Myocyte (in vitro differentiated cells): ENCODE results near the gene PRAMEF20. TPM values are rescaled to one million over a fixed set of nuclear protein-coding genes. Genes with fewer than 3 reads are reported as not detected.
"Not testable (repeated sequence)": the region's sequence is repeated elsewhere in the genome, so short reads cannot be mapped to it uniquely, and the experiment has no call there.

Experiments used
- DNase-seq: peaks from one replicate; pipeline ENCODE4 v3.0.0-alpha.2; 2012; ENCODE audit warnings: low read depth
- polyA plus RNA-seq: library from polyadenylated mRNA; unstranded; fragments of >200 nt; gene quantifications from one replicate; pipeline ENCODE4 v1.2.1, GENCODE V29; 2012; ENCODE audit warnings: missing spikeins
- total RNA-seq: library from RNA; depleted of rRNA; stranded (reverse); fragments of >200 nt; gene quantifications from 2 replicates; pipeline ENCODE4 v1.2.3, GENCODE V29; 2014

The PRAMEF20 gene
- not detected in 2 replicates for total RNA-seq
- polyA plus RNA-seq, result not detected

DNA sequence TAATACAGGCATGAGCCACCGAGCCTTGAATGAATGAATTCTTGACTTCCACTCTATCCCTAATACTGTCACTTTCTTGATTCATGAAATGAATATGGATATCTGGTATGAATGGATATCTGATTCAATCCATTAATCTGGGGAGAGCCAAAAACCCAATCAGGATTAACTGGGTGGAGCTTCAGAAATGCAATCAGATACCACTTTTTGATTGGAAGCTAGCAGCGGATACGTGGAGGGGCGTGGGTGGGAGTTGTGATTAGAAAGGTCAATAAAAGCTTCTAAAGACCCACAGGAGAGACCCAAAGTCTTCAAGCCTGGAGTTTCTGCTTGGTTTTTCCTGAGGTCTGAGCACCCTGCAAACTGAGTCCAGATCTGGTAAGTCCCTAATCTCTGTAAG lies at the start of gene PRAMEF20:
Gene PRAMEF20, plus strand, starts transcription at position 301 of the 400 bp plus-strand sequence. CDS start 5,905 bp downstream, outside the sequence.
- DNase-seq, result not testable (repeated sequence)

DNA sequence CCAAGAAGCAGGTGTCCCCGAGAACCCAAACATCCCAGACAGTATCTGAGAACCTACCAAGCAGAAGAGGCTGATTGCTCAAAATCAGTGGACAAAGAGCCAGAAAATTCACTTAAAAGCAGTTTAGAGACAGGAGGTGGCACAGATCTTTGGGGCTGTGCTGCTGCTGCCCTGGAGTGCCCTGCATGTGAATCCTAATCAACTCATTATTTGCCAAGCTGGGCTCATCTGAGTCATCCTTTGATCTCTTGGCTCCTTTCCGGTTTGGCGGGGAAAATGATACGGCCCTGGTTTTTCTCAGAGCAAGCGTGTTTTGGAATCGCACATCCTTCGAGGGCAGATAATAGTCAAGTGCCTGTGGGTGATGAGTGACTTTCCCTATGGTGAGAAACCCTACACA lies 47.9 kb upstream of the PRAMEF20 start:
- DNase-seq, result not testable (repeated sequence)

DNA sequence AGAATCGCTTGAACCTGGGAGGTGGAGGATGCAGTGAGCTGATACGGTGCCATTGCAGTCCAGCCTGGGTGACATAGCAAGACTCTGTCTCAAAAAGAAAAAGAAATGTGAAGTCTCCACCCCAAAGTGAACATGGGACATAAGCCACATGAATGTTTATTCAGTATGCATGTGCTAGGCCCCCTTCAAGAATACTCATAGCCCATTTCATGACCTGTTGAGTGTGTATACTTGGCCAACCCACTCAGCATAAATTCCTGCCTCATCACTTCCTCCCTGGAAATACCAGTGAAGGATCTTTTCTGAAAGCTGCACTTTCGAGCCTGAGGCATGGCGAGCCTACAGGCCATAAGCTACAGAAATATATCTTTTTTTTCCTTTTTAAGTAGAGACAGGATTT lies 45.3 kb upstream of the PRAMEF20 start:
- DNase-seq, result not testable (repeated sequence)

DNA sequence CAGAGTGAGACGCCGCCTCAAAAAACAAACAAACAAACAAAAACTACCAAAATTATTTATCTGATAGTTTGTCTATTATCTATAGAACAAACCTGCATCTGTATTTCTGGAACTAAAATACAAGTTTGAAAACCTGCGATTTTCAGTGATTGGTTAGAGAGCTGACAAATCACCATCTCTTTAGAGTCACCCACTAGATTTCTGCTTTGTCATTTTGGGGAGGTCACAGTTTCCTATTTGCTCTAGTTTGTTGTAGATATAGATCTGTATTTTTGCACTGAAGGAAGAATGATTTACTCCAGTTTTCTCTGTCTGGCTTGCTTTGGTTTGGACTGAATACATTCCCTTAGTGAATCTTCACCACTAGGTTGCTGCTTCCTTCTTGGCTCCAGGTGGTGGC lies 43.7 kb upstream of the PRAMEF20 start:
- not testable (repeated sequence) for DNase-seq

DNA sequence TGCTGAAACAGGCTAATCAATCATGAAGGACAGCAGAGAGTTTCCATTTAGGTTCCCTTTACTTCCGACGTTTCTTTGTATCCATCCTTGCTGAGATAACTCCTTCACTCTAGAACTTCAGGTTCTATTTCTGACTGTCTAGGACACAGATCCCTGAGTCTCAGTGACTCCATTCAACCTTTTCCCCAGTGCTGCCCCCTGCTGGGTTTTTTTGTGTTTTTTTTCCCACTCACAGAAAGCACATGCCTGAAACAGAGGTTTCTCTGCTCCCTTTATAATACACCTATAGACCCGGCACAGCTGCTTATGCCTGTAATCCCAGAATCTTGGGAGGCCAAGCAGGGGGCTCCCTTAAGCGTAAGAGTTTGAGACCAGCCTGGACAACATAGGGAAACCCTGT lies 41.7 kb upstream of the PRAMEF20 start:
- DNase-seq, result not testable (repeated sequence)

DNA sequence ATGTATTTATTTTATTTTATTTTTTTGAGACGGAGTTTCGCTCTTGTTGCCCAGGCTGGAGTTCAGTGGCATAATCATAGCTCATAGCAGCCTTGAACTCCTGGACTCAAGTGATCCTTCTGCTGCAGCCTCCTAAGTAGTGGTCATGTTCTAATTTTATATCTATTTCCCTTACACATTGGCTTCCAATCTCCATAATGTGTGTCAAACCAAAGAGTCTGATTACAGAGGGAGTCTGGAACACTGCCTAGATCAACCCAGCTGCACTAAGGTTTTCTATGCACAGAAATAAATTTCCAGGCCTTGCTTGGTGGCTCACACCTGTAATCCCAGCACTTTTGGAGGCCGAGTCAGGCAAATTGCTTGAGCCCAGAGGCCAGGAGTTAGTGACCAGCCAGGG lies 31.3 kb upstream of the PRAMEF20 start:
- not testable (repeated sequence) for DNase-seq

DNA sequence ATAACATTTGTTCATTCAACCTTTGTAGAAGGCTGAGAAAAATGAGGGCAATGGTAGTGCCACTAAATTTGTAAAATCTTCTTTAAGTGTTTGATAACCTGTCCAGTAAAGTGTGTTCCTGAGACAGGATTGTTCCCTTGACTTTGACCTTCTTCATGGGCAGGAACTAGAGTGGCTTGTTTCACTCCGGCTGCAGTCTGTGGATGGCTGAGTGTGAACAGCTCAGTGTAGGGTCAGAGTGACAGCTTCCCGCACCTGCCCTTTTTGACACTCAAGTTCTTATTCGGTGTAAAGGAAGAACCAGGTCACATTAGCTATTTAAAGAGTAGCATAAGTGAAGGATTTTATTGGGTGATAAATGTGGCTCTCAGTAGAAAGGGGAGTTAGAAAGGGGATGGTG lies 29.9 kb upstream of the PRAMEF20 start:
- not testable (repeated sequence) for DNase-seq

DNA sequence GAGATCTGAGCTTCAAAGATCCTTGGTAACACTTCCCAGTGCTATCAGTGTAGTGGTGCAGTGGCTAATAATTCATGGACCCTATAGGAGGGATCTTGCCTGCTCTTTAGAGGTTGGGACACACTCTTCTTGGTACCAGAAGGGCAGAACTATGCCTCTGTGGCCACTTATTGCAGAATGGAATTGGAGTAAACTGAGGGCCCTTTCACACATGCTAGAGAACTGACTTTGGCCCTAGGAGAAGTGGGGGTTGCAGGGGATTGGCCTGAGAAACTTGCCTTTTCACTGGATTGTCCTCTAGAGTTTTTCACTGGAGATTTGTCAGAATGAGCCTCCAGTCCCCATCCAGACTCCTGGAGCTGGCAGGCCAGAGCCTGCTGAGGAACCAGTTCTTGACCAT lies 20.9 kb upstream of the PRAMEF20 start, which contains the start of gene PRAMEF17:
Gene PRAMEF17, plus strand, starts transcription at position 301 of the 400 bp plus-strand sequence. Its CDS starts 26 bp downstream, at position 327.
- DNase-seq, result not testable (repeated sequence)

DNA sequence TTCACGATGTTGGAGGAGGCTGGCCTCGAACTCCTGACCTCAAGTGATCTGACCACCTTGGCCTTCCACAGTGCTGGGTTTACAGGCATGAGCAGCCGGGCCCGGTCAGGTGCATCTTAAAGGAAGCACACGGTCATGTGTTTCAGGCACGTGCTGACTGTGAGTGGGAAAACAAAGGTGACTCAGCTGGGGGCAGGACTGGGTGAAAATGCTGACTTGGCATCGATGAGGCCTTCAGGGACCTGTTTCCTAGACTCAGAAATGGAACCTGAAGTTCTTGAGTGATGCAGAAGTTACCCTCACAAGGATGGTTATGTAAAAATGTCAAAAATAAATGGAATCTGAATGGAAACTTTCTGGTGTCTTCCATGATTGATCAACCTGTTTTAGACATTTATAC lies 17.2 kb upstream of the PRAMEF20 start:
- DNase-seq, result not testable (repeated sequence)

DNA sequence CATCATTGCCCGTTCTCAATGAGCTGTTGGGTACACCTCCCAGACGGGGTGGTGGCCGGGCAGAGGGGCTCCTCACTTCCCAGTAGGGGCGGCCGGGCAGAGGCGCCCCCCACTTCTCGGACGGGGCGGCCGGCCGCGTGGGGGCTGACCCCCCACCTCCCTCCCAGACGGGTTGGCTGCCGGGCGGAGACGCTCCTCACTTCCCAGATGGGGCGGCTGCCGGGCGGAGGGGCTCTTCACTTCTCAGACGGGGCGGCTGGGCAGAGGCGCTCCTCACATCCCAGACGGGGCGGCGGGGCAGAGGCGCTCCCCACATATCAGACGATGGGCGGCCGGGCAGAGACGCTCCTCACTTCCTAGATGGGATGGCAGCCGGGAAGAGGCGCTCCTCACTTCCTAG lies 15.5 kb upstream of the PRAMEF20 start:
- not testable (repeated sequence) for DNase-seq

DNA sequence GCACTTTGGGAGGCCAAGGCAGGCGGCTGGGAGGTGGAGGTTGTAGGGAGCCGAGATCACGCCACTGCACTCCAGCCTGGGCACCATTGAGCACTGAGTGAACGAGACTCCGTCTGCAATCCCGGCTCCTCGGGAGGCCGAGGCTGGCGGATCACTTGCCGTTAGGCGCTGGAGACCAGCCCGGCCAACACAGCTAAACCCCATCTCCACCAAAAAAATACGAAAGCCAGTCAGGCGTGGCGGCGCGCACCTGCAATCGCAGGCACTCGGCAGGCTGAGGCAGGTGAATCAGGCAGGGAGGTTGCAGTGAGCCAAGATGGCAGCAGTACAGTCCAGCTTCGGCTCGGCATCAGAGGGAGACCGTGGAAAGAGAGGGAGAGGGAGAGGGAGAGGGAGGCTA lies 14.9 kb upstream of the PRAMEF20 start:
- not testable (repeated sequence) for DNase-seq

DNA sequence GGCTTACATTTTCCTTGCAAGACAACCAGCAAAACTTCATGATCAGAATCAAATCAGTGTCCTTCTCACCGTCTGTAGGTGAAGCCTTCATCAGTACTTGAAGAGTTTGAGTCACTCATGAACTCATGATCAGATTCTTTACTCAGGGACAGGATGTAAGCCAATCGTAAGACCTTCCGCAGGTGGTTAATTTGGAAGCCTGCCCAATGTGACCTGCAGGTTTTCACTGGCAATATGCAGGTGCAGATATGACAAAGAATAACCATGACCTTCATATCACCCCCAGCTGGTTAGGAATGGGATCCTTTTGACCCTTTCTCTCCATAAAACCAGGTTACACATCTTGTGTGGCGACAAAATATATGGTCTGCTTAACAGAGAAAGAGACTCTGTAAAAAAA lies 2.4 kb upstream of the PRAMEF20 start:
- DNase-seq, result no peak

DNA sequence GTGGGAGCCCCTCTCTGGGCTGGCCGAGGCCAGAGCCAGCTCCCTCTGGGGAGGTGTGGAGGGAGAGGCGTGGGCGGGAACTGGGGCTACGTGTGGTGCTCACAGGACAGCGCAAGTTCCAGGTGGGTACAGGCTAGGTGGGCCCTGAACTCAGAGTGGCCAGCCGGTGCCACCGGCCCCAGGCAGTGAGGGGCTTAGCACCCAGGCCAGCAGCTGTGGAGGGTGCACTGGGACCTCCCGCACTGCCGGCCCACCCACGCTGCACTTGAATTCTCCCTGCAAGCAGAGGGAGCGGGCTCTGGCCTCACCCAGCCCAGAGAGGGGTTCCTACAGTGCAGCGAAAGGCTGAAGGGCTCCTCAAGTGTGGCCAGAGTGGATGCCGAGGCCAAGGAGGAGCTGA lies 20.2 kb downstream of the PRAMEF20 start:
- no peak for DNase-seq

DNA sequence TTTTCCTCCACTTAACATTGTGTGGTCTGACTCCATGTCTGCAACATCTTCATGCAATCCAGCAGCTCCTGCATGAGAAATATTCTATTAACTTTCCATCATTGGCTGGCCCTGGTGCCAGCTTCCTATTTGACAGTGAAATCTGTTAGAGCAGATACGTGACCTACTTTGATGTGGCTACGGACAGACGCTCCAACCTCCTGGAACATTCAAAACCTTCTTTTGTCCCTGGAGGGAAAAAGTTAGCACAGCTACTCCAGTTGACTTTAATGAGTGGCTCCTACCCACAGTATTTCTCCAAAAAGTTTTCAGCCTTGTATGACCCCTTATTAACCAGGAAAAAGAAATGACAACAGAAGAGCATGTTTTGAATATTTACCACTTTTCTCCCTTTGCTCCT lies 22.0 kb downstream of the PRAMEF20 start:
- no peak for DNase-seq

DNA sequence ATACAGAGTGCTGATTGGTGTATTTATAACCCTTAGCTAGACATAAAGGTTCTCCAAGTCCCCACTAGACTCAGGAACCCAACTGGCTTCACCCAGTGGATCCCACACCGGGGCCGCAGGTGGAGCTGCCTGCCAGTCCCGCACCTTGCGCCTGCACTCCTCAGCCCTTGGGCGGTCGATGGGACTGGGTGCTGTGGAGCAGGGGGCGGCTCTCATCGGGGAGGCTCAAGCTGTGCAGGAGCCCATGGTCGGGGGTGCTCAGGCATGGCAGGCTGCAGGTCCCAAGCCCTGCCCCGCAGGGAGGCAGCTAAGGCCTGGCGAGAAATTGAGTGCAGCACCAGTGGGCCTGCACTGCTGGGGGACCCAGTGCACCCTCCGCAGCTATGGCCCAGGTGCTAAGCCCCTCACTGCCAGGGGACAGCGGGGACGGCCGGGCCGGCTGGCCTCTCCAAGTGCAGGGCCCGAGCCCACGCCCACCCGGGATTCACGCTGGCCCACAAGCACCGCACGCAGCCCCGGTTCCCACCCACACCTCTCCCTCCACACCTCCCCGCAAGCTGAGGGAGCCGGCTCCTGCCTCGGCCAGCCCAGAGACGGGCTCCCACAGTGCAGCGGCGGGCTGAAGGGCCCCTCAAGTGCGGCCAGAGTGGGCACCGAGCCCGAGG lies 23.6 kb downstream of the PRAMEF20 start:
- DNase-seq, result not testable (repeated sequence)

DNA sequence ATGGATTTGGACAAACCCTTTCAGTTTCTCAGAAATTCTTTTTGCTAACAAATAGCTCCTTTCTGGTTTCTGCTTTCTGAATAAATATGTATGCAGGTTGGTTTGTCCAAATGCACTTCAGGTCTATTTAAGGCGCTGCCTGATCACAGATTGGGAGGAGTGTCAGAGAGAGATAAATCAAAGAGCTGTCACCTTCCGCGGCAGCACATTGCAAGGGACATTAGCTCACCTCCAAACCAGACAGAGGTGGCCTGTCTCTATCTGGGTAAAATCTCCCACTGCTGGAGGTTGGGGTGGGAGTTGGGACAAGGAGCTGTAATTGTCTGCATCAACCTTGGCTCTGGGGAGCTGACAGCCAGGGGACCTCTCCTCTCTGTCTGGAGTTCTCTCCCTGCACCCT lies 25.2 kb downstream of the PRAMEF20 start:
- DNase-seq, result no peak

DNA sequence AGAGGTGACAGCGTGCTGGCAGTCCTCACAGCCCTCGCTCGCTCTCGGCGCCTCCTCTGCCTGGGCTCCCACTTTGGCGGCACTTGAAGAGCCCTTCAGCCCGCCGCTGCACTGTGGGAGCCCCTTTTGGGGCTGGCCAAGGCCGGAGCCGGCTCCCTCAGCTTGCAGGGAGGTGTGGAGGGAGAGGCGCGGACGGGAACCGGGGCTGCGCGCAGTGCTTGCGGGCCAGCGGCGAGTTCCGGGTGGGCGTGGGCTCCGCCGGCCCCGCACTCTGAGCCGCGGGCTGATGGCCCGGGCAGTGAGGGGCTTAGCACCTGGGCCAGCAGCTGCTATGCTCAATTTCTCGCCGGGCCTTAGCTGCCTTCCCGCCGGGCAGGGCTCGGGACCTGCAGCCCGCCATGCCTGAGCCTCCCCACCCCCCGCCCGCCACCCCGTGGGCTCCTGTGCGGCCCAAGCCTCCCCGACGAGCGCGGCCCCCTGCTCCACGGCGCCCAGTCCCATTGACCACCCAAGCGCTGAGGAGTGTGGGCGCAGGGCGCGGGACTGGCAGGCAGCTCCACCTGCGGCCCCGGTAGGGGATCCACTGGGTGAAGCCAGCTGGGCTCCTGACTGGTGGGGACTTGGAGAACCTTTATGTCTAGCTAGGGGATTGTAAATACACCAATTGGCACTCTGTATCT lies 29.0 kb downstream of the PRAMEF20 start:
- not testable (repeated sequence) for DNase-seq

DNA sequence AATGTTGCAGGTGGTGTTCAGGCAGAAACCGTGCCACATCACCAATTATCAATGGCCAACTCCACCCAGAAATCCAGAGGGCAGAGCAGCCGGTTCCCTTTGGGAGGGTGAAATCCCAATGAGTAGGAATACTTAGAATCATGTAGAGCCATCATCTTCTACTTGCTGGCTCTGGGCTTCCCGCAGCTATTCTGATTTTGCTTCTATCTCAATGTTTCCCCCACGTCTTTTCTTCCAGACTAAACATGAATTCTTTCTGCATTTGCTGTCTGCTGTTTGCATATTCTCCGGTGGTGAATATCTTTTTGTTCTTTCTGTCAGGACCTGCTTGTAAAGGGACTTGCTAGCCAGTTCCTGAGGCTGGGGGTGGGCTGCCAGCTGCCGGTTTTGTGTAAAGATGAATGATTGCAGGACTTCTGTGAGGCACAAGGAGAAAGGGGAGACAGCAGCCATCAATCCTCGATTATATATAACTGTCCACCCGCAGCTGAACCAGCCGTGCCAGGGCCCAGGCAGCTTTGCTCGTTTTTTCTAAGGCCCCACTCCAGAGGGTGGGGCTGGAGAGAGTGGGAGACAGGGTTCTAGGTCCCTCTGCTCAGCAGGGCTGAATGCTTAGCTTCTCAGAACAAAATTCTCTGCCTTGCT lies 33.2 kb downstream of the PRAMEF20 start:
- no peak for DNase-seq

DNA sequence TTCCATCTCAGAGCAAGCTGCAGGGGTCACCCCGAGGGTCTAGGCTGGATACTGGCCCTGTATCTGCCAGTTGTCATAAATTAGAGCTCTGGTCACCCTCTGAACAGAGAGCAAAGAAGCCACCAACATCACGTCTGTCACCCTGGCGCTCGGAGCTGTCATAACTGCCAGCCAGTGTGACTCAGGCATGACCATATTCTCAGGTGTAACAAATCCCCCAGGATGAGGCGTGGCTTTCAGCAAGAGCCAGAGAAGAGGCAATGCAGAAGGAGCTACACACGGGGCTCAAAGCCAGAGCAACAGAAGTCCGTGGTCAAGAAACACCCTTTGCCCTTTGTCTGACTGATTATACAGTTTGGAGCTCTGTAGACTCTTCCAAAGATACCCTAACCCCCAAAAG lies 40.0 kb downstream of the PRAMEF20 start:
- DNase-seq, result no peak

DNA sequence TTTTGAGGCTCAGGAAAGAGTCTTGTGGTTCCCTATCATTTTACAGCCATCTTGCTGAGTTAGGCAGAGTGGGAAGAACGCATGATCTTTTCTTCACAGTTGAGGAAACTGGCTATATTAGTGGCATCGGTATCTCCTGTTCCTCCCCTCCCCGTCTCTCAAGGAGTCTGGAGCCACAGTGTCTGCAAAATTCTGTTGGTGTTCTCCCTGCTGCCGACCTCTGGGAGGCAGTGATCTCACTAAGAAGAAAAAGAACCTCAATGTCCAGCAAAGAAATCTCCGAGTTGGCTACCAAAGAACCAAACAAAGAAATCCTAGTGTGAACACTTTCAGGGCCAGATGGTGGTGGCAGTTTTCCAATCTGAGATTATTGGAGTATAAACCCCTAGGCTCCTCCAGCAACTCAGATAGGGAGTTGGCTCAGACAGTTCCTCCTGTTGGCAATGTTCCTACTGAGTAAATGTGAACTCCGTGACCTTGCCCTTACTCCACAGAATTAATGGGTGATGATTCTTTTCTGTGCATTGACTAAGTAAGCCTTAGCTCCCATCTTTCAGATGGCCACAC lies 41.2 kb downstream of the PRAMEF20 start:
- DNase-seq, result no peak

DNA sequence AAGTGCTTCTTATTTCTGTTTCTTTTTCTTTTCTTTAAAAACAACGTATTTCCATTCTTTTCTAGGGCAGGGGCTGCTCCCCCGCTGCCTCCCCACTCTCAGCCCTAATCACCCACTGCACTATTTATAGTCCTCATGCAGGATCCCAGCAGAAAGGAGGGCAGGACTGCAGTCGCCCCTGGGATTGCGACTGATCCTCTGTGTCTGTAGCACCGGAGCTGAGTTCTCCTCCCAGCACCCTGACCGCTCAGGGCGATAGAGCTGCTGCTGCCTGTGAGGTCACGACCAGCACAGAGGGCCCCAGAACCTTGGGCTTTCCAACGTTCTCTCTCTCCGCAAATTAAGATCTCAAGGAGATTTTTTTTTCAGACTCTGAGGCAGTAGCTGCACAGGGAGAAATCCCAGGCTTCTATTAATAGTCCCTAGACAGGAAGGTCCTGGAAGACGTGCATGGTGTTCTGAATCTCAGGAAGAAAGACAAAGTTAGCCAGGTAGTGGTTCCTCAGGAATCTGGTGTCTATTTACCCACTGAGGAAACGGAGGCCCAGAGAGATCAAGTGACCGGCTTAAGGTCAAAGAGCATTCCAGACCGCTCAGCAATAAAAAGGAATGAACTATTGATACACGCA lies 46.8 kb downstream of the PRAMEF20 start:
- no peak for DNase-seq
